ENCODE data around the gene BAD.

The BAD gene

GRCh38 chr11:64226507-64227051 lies 57.9 kb downstream of the BAD start:
- DNase-seq: peak; percentile 46 to 56

GRCh38 chr11:64225608-64226506 lies 58.6 kb downstream of the BAD start, which contains the start of the genes NUDT22 and TRPT1:
NUDT22 (plus strand) TSS chr11:64226274; CDS start chr11:64226653, 379 bp downstream.
TRPT1 (minus strand) TSS chr11:64226186; CDS start chr11:64225860, 326 bp downstream.
- DNase-seq: peak; percentile 88 to 93

GRCh38 chr11:64224891-64225607 lies 59.4 kb downstream of the BAD start:
- no peak for DNase-seq

- DNase-seq: no peak
These were observed 60.1 kb downstream of the BAD start for GRCh38 chr11:64224151-64224890.

DNA sequence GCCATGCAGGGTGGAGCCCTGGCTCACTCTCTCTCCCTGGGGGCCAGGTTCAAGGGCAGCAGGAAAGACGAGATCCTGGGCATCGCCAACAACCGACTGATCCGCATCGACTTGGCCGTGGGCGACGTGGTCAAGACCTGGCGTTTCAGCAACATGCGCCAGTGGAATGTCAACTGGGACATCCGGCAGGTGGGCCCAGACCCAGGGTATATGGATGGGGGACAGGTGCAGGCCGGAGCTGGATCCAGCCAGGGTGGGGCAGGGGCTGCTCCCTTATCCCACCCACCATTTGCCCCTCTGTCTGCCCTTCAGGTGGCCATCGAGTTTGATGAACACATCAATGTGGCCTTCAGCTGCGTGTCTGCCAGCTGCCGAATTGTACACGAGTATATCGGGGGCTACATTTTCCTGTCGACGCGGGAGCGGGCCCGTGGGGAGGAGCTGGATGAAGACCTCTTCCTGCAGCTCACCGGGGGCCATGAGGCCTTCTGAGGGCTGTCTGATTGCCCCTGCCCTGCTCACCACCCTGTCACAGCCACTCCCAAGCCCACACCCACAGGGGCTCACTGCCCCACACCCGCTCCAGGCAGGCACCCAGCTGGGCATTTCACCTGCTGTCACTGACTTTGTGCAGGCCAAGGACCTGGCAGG lies 61.3 kb downstream of the BAD start:
- no peak for DNase-seq

GRCh38 chr11:64222651-64223000 lies 61.8 kb downstream of the BAD start:
- no peak for DNase-seq

- no peak for DNase-seq
These were observed 63.7 kb downstream of the BAD start for GRCh38 chr11:64220798-64221197.

- DNase-seq: no peak
These were observed 64.2 kb downstream of the BAD start for GRCh38 chr11:64220271-64220670.
